PC-9 (cell line): ENCODE results near the gene JMJD8.

Experiments used
- CTCF ChIP-seq: fragments of 200-600 bp; sonication (generic); conservative IDR thresholded peaks from 2 replicates; pipeline ENCODE4 v1.6.1; 2017; ENCODE audit warnings: mixed run types, antibody characterized with exemption, mild to moderate bottlenecking, moderate library complexity
- EZH2 ChIP-seq: fragments of 200-600 bp; sonication (generic); IDR thresholded peaks from 2 replicates; pipeline ENCODE4 v1.8.0; 2017; ENCODE audit warnings: antibody characterized with exemption, low read depth

GRCh38 chr16:631808-632358 is 52.3 kb downstream of the JMJD8 start:
- TF ChIP-seq CTCF (no peak), EZH2 (no peak)
